ENCODE measurements around the gene SERPINB5. TPM values are rescaled to one million over a fixed set of nuclear protein-coding genes. Genes with fewer than 3 reads are reported as not detected.

The SERPINB5 gene
- total and polyA plus RNA-seq, 2 of the 13 experiments (the other 11 are each of a cell fraction or from before 2014, with no cell fraction given) = not detected

GRCh38 chr18:63440881-63441280, 35.9 kb upstream of the SERPINB5 start (continued):
- TF ChIP-seq ZBTB40 (IDR thresholded peaks at IDR 0.05) (no peak), ZBTB40 (CRISPR knock-in tag; IDR thresholded peaks at IDR 0.05) (no peak), ZNF3 (CRISPR knock-in tag; IDR thresholded peaks at IDR 0.05) (no peak)

- Histone ChIP-seq H3K4me3 (replicated peaks in 1 of 3; ENCODE audit: insufficient read depth in 1 of 3, low read depth in 2 of 3, low read length in 3 of 3) (no peak overlapping the region), H3K27me3 (ENCODE audit: control insufficient read depth in 1 of 2, insufficient read depth in 2 of 2, low read length in 2 of 2) (no peaks in the 10 kb centered on the region), H3K27ac (ENCODE audit: extremely low read length, insufficient read depth, low read length) (no peak overlapping the region), H3K9ac (ENCODE audit: insufficient read depth, low read depth, low read length) (no peak overlapping the region), H3K9me3 (ENCODE audit: low read length) (no peaks in the 10 kb centered on the region), H3K36me3 (replicated peaks in 1 of 2; ENCODE audit: control insufficient read depth in 1 of 2, insufficient read depth in 2 of 2, low read length in 2 of 2) (no peaks in the 10 kb centered on the region), H3K79me2 (ENCODE audit: insufficient read depth, low read length) (no peaks in the 10 kb centered on the region), H4K20me1 (ENCODE audit: insufficient read depth, low read length) (no peaks in the 10 kb centered on the region), H2AFZ (ENCODE audit: low read length) (no peak overlapping the region), H3K4me1 (ENCODE audit: insufficient read depth, low read length) (no peaks in the 10 kb centered on the region), H3K4me2 (ENCODE audit: low read depth, low read length) (no peak overlapping the region)
- intact Hi-C loops (cut with micrococcal nuclease; ENCODE audit: unreplicated experiment) = no loop called here
- CTCF ChIA-PET (ENCODE audit: low intra/inter-chr PET ratio, low total read pairs) = no interaction called here
- no peak for TF ChIP-seq IRF9 (CRISPR knock-in tag; IDR thresholded peaks at IDR 0.05; ENCODE audit: borderline replicate concordance)
- no peak for FAIRE-seq
- POLR2A ChIA-PET = no interaction called here
- ATAC-seq = no peak
- no TSS peak for BruUV-seq (replicated peaks)
- in situ Hi-C loops (cut with HindIII; ENCODE audit: extremely low pct_ligation_motif_present, low pct_unique_long_range_greater_than_20kb) = loop anchor here (10.0 kb wide), 1 partner anchor 309 kb away; no protein-coding TSS in a partner anchor
- WGBS (ENCODE audit: low lambda C conversion rate) = 43% methylated on average over 6 of the region's 6 CpGs
- DNase-seq (ENCODE audit: low spot score) = no peak
These were observed 32.9 kb upstream of the SERPINB5 start for GRCh38 chr18:63443829-63444228.
